Sigmoid colon (tissue), 7 donors: ENCODE data around the gene DCTN5. TPM values are rescaled to one million over a fixed set of nuclear protein-coding genes. Genes with fewer than 3 reads are reported as not detected.

ENCODE experiments used
- DNase-seq: peaks from one replicate; pipeline ENCODE4 v3.0.0-alpha.2; 2019
- H3K27ac ChIP-seq, 4 donors: fragments of 200-600 bp; sonication (generic); one replicate each; pipeline ENCODE4 v1.5.1; 2016 to 2019; ENCODE audit warnings: mild to moderate bottlenecking in 1 of 4
- H3K27me3 ChIP-seq, 3 donors: fragments of 200-600 bp; sonication (generic); one replicate each; pipeline ENCODE4 v1.5.1; 2019; ENCODE audit warnings: mild to moderate bottlenecking in 1 of 3
- H3K36me3 ChIP-seq, 4 donors: fragments of 200-600 bp; sonication (generic); one replicate each; pipeline ENCODE4 v1.5.1; 2016 to 2019
- H3K4me1 ChIP-seq, 4 donors: fragments of 200-600 bp; sonication (generic); one replicate each; pipeline ENCODE4 v1.5.1; 2017 to 2019
- H3K4me3 ChIP-seq, 4 donors: fragments of 200-600 bp; sonication (generic); one replicate each; pipeline ENCODE4 v1.5.1; 2017 to 2019; ENCODE audit warnings: mild to moderate bottlenecking in 2 of 4, moderate library complexity in 1 of 4
- H3K9me3 ChIP-seq, 4 donors: fragments of 200-600 bp in 3 of 4; sonication (generic) in 3 of 4; one replicate each; pipeline versions ENCODE4 v1.5.1 to v1.6.1; 2013 to 2019
- EP300 ChIP-seq, 4 donors: sonication (generic); formaldehyde crosslinking; IDR thresholded peaks; one replicate each; pipeline ENCODE4 v1.6.1; 2017; ENCODE audit warnings: antibody characterized with exemption in 4 of 4
- POLR2A ChIP-seq, 2 donors: fragments of 450-650 bp; IDR thresholded peaks; one replicate each; pipeline ENCODE4 v1.6.1; 2016; ENCODE audit warnings: antibody characterized with exemption in 2 of 2, mild to moderate bottlenecking in 2 of 2, moderate library complexity in 2 of 2
- POLR2AphosphoS5 ChIP-seq, 4 donors: sonication (generic); formaldehyde crosslinking; IDR thresholded peaks; one replicate each; pipeline ENCODE4 v1.6.1; 2017; ENCODE audit warnings: antibody characterized with exemption in 4 of 4
- WGBS, 2 donors: extraction: QIAGEN DNeasy Blood & Tissue Kit; methylation state at CpG; one replicate each; pipeline ENCODE4 v1.1.7; 2013; 5-methylcytosine and 5-hydroxymethylcytosine counted together
- intact Hi-C: fragments of 100-400 bp; cut with DNase I; formaldehyde crosslinking; loops from one replicate; pipeline ENCODE4 v1.15.1; 2023
- polyA plus RNA-seq, 3 donors: library from polyadenylated mRNA; stranded (reverse); fragments of 200-250 nt; gene quantifications; one replicate each; pipeline ENCODE4 v1.2.3, GENCODE V29; 2013
- total RNA-seq, 4 donors: library from RNA; depleted of rRNA; stranded (reverse); fragments of >200 nt; gene quantifications; one replicate each; pipeline ENCODE4 v1.1.0, GENCODE V29; 2016
- TF ChIP-seq, protein P1 (sequence below), 4 experiments: fragments of 450-650 bp in 3 of 4; fragments of 200-600 bp in 1 of 4; IDR thresholded peaks; one replicate each; pipeline ENCODE4 v1.5.1; 2016 to 2019; ENCODE audit warnings: antibody characterized with exemption in 4 of 4, mild to moderate bottlenecking in 3 of 4, moderate library complexity in 2 of 4
- donor health status: healthy with polysubstance abuse.
- donor health status: Bipolar disorder and iron deficiency.
- donor health status: healthy.

Gene DCTN5
- total and polyA plus RNA-seq, 7 donors = 13.2 to 41.4 (median 30.1) TPM

DNA sequence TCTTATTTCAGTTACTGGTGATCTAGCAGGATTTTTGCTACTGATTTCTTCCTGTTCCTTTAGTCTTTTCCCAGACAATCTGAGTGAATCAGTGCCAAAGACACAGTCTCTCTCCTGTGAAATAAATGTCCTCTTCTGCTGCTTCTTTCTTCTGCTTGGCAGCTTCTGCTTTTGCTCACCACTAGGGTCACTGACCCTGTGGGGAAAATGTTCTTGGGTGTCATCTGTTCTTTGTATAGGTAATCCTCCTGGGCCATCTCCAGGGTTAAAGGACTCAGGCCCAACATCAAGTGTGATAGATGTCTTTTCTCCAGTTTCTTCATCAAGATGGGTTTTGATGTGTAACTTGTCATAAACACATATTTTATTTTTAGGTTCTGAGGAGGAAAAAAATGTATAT is 5.3 kb upstream of the DCTN5 start:
- H3K36me3 ChIP-seq = peaks cover 0 to 56% (median 11%) of the 10 kb centered on the region in 4 donors
- H3K27ac ChIP-seq = no peak overlapping the region
- DNase-seq = no peak
- TF ChIP-seq EP300 (IDR thresholded peaks at IDR 0.05) (no peak), POLR2AphosphoS5 (IDR thresholded peaks at IDR 0.05) (no peak), POLR2A (IDR thresholded peaks at IDR 0.05) (no peak)
- TF ChIP-seq, protein P1, sequence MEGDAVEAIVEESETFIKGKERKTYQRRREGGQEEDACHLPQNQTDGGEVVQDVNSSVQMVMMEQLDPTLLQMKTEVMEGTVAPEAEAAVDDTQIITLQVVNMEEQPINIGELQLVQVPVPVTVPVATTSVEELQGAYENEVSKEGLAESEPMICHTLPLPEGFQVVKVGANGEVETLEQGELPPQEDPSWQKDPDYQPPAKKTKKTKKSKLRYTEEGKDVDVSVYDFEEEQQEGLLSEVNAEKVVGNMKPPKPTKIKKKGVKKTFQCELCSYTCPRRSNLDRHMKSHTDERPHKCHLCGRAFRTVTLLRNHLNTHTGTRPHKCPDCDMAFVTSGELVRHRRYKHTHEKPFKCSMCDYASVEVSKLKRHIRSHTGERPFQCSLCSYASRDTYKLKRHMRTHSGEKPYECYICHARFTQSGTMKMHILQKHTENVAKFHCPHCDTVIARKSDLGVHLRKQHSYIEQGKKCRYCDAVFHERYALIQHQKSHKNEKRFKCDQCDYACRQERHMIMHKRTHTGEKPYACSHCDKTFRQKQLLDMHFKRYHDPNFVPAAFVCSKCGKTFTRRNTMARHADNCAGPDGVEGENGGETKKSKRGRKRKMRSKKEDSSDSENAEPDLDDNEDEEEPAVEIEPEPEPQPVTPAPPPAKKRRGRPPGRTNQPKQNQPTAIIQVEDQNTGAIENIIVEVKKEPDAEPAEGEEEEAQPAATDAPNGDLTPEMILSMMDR (IDR thresholded peaks at IDR 0.05) = no peak
- H3K9me3 ChIP-seq = no peaks in the 10 kb centered on the region
- intact Hi-C loops = no loop called here
- no peak overlapping the region for H3K4me3 ChIP-seq
- no peaks in the 10 kb centered on the region for H3K27me3 ChIP-seq
- H3K4me1 ChIP-seq = peaks cover 0 to 13% (median 10%) of the 10 kb centered on the region in 4 donors

DNA sequence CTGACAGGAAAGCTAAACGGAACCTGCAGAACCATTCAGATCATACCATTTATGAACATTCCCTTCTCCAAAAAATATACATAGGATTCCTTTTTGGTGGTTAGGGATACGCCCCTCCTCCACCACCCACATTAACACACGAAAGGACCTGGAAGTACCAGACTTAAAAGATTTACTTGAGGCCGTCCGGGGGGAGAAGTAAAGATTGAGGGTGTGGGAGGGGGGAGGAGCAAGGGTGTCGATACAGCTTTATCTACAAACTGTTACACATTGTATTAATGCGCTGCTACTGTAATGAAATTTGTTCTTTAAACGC is 693 bp upstream of the DCTN5 start:
- Histone ChIP-seq H3K36me3 (peaks cover 0 to 55% (median 9%) of the 10 kb centered on the region in 4 donors), H3K27ac (peak overlapping the region; percentile 78 to 82 (median 80)), H3K4me1 (peaks cover 0 to 28% (median 24%) of the 10 kb centered on the region in 4 donors), H3K9me3 (no peaks in the 10 kb centered on the region), H3K4me3 (peak overlapping the region; percentile 70 to 87 (median 76)), H3K27me3 (no peaks in the 10 kb centered on the region)
- WGBS, 2 donors = 1 to 2% methylated on average over 8 of the region's 8 CpGs
- intact Hi-C loops = loop anchor here (2.0 kb wide), 1 partner anchor 44 kb away; the partner anchor contains the start of gene NDUFAB1
- DNase-seq = no peak
- no peak for TF ChIP-seq POLR2AphosphoS5 (IDR thresholded peaks at IDR 0.05)
- no peak for TF ChIP-seq EP300 (IDR thresholded peaks at IDR 0.05)
- TF ChIP-seq POLR2A (IDR thresholded peaks at IDR 0.05) = no peak
- TF ChIP-seq, protein P1 (IDR thresholded peaks at IDR 0.05) = no peak

DNA sequence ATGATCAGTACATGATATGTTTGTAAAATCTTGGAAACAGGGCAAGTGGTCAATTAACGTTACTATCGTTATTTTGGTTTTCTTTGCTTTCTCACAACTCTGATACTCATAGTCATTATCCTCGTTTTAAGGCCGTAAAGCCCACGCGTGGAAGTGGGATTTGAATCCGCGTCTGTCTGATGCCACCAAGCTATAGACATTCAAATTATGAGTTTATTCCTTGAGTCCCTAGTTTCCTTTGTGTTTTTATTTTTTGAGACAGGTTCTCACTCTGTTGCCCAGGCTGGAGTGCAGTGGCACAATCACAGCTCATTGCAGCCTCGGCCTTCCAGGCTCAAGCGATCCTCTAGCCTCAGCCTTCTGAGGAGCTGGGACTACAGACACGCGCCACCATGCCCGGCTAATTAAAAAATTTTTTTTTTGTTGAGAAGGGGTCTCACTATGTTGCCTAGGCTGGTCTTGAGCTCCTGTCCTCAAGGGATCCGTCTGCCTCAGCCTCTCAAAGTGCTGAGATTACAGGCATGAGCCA is 1.0 kb downstream of the DCTN5 start:
- peaks cover 0 to 28% (median 24%) of the 10 kb centered on the region in 4 donors for H3K4me1 ChIP-seq
- H3K9me3 ChIP-seq = no peaks in the 10 kb centered on the region
- intact Hi-C loops = no loop called here
- WGBS, 2 donors = 70 to 78% methylated on average over 14 of the region's 14 CpGs
- H3K27ac ChIP-seq = peak overlapping the region in 2 of 4 donors; percentile 78 to 80
- peak overlapping the region; percentile 70 to 87 (median 76) for H3K4me3 ChIP-seq
- peaks cover 0 to 56% (median 6%) of the 10 kb centered on the region in 4 donors for H3K36me3 ChIP-seq
- DNase-seq = no peak
- no peaks in the 10 kb centered on the region for H3K27me3 ChIP-seq
- no peak for TF ChIP-seq POLR2A (IDR thresholded peaks at IDR 0.05)
- TF ChIP-seq, protein P1 (IDR thresholded peaks at IDR 0.05) = no peak
- TF ChIP-seq EP300 (IDR thresholded peaks at IDR 0.05) = no peak
- no peak for TF ChIP-seq POLR2AphosphoS5 (IDR thresholded peaks at IDR 0.05)

DNA sequence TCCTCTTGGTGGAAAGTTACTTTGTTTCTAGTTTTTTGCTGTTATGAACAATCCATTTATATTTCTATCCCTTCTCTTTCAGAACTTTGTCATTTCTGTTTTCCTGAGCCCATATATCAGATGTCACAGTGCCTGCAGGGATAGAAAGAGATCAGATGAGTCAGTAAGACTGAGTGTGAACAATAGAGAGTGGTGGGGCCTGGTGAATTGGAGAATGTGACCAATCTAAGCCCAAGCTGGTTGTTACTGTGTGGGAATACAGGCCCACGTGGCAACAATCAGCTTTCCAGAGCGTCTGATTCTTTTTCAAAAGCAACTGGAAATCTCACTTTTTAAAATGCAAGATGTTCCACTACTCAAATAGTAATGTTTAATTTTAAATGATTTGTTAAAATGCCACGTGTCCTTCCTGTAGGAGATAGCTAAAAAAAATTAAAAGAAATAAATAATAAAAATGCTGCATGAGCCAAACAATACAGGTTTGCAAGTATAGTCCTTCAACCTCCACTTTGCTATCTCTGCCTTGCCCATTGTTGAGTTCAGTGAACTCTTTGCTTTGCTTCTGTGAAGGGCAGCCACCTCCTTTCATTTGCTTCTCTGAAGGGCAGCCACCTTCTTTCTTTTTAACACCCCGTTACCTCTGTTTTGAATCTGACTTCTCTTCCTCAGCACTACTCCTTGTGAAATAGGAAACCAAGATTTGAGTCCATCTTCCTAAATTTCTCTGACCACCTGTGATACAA is 9.6 kb downstream of the DCTN5 start:
- no peak for TF ChIP-seq EP300 (IDR thresholded peaks at IDR 0.05)
- TF ChIP-seq, protein P1 (IDR thresholded peaks at IDR 0.05) = no peak
- TF ChIP-seq POLR2AphosphoS5 (IDR thresholded peaks at IDR 0.05) = no peak
- TF ChIP-seq POLR2A (IDR thresholded peaks at IDR 0.05) = no peak
- intact Hi-C loops = no loop called here
- no peak for DNase-seq
- Histone ChIP-seq H3K27ac (no peak overlapping the region), H3K27me3 (no peaks in the 10 kb centered on the region), H3K4me1 (no peaks in the 10 kb centered on the region), H3K36me3 (peaks cover 0 to 54% (median 6%) of the 10 kb centered on the region in 4 donors), H3K9me3 (no peaks in the 10 kb centered on the region), H3K4me3 (no peak overlapping the region)
- 84 to 88% methylated on average over 4 of the region's 4 CpGs for WGBS, 2 donors
